ENCODE results near the gene ZNF275. TPM values are rescaled to one million over a fixed set of nuclear protein-coding genes. Genes with fewer than 3 reads are reported as not detected.
"Not testable (repeated sequence)": the region's sequence is repeated elsewhere in the genome, so short reads cannot be mapped to it uniquely, and the experiment has no call there.

ZNF275 gene
- total and polyA plus RNA-seq, 12 donors, result 2.3 to 10.1 (median 7.2) TPM

GRCh38 chrX:153317996-153318722 lies 15.8 kb upstream of the ZNF275 start:
- Histone ChIP-seq H3K4me3 (no peak overlapping the region), H3K27ac (no peak overlapping the region), H3K27me3 (peaks cover 0 to 24% (median 0%) of the 10 kb centered on the region in 7 donors), H3K9me3 (peaks cover 0 to 5% (median 0%) of the 10 kb centered on the region in 11 donors), H3K4me1 (no peaks in the 10 kb centered on the region), H3K36me3 (no peaks in the 10 kb centered on the region)
- WGBS, 2 donors, result 94 to 96% methylated on average over 18 to 20 of the region's 20 CpGs
- TF ChIP-seq CTCF (IDR thresholded peaks at IDR 0.05), result no peak
- intact Hi-C loops (cut with DNase I), result no loop called here
- ATAC-seq, result no peak
- DNase-seq, result no peak

GRCh38 chrX:153318811-153319210 lies 15.1 kb upstream of the ZNF275 start:
- intact Hi-C loops (cut with DNase I), result no loop called here
- no peaks in the 10 kb centered on the region for H3K4me1 ChIP-seq
- H3K36me3 ChIP-seq, result no peaks in the 10 kb centered on the region
- no peak for TF ChIP-seq CTCF (IDR thresholded peaks at IDR 0.05)
- DNase-seq (no peak), ATAC-seq (no peak)
- peaks cover 0 to 9% (median 0%) of the 10 kb centered on the region in 11 donors for H3K9me3 ChIP-seq
- no peak overlapping the region for H3K27ac ChIP-seq
- peaks cover 0 to 26% (median 0%) of the 10 kb centered on the region in 7 donors for H3K27me3 ChIP-seq
- no peak overlapping the region for H3K4me3 ChIP-seq
- WGBS, 2 donors, result 79 to 80% methylated on average over 2 to 7 of the region's 7 CpGs

GRCh38 chrX:153319295-153320046 lies 14.5 kb upstream of the ZNF275 start:
- intact Hi-C loops (cut with DNase I), result loop anchor here in 1 of 10 donors (10.0 kb wide), 2 partner anchors 65 to 155 kb away; no protein-coding TSS in a partner anchor
- H3K4me3 ChIP-seq, result no peak overlapping the region
- DNase-seq (no peak), ATAC-seq (no peak)
- WGBS, 2 donors, result 79 to 82% methylated on average over 27 to 33 of the region's 33 CpGs
- no peaks in the 10 kb centered on the region for H3K36me3 ChIP-seq
- H3K27ac ChIP-seq, result no peak overlapping the region
- no peak for TF ChIP-seq CTCF (IDR thresholded peaks at IDR 0.05)
- H3K27me3 ChIP-seq, result peaks cover 0 to 33% (median 0%) of the 10 kb centered on the region in 7 donors
- H3K4me1 ChIP-seq, result no peaks in the 10 kb centered on the region
- peaks cover 0 to 9% (median 0%) of the 10 kb centered on the region in 11 donors for H3K9me3 ChIP-seq

GRCh38 chrX:153320047-153320443 lies 13.9 kb upstream of the ZNF275 start:
- not testable (repeated sequence) for H3K4me1 ChIP-seq, H3K9me3 ChIP-seq, ATAC-seq, H3K27ac ChIP-seq, H3K4me3 ChIP-seq, DNase-seq, H3K36me3 ChIP-seq
- intact Hi-C loops (cut with DNase I), result loop anchor here in 1 of 10 donors (10.0 kb wide), 2 partner anchors 65 to 155 kb away; no protein-coding TSS in a partner anchor
- H3K27me3 ChIP-seq, result peaks cover 0 to 38% (median 0%) of the 10 kb centered on the region in 7 donors
- 100% methylated on average over 1 of the region's 1 CpG for WGBS, 2 donors
